WERI-Rb-1 (cell line): ENCODE data around the gene HOXA10.

ENCODE experiments used
- DNase-seq: peaks from one replicate; pipeline ENCODE4 v3.0.0-alpha.2; 2020
- H3K27ac ChIP-seq: fragments of 250-450 bp; sonication (Bioruptor Pico); 2 replicates; pipeline ENCODE4 v1.5.1; 2020; ENCODE audit warnings: mild to moderate bottlenecking, moderate library complexity
- H3K27me3 ChIP-seq: fragments of 250-450 bp; sonication (Bioruptor Pico); 2 replicates; pipeline ENCODE4 v1.5.1; 2021; ENCODE audit warnings: mild to moderate bottlenecking, low read depth, moderate library complexity; ENCODE audit not compliant: insufficient read depth, severe bottlenecking
- H3K36me3 ChIP-seq: fragments of 250-450 bp; sonication (Bioruptor Pico); 2 replicates; pipeline ENCODE4 v1.5.1; 2020; ENCODE audit warnings: mild to moderate bottlenecking, moderate library complexity
- H3K4me3 ChIP-seq: 2 replicates; pipeline ENCODE4 v1.5.1; 2011; ENCODE audit warnings: low read depth, mild to moderate bottlenecking, control low read depth, low read length
- H3K9me3 ChIP-seq: fragments of 250-450 bp; sonication (Bioruptor Pico); 2 replicates; pipeline ENCODE4 v1.5.1; 2021; ENCODE audit warnings: mild to moderate bottlenecking, moderate library complexity; ENCODE audit not compliant: severe bottlenecking
- TF ChIP-seq, protein P1 (sequence below): IDR thresholded peaks from 2 replicates; pipeline ENCODE4 v1.5.1; 2011; ENCODE audit warnings: low read depth, mild to moderate bottlenecking, control low read depth, inconsistent platforms, low read length

HOXA10 gene

DNA sequence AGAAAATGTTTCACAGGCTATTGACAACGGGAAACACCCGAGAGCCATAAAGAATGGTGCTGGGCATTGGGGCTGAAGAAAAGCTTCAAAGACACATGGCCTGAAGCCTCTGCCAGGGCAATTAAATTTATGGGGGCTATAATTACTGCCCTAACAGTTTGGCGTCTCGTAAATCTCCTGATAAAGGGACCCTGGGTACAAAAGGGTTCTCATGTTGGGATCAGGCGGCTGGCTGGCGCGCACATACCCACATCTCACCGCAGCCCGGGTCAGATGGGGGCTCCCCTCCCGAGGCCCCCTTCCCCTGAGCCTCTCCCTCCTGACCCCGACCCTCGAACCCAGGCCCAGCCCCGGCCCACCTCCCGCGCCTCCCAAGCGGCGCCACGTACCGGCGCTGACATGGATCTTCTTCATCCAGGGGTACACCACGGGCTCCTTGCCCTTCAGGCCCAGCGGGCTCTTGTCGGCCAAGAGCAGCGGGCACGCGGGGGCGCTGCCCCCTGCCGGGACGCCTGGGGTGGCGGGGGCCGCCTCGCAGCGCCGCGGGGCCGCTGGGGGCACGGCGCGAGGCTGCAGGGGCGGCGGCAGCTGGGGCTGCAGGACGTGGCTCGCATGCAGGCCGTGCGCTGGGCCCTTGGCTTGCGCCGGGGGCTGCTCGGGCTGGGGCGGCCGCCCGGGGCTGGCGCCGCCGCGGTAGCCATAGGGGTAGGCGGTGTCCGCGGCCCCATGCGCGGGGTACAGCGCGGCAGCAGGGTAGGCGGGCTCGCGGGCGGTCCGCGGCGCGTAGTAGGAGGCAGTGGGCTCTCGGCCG is 44.2 kb downstream of the HOXA10 start:
- DNase-seq: peak; percentile 33

DNA sequence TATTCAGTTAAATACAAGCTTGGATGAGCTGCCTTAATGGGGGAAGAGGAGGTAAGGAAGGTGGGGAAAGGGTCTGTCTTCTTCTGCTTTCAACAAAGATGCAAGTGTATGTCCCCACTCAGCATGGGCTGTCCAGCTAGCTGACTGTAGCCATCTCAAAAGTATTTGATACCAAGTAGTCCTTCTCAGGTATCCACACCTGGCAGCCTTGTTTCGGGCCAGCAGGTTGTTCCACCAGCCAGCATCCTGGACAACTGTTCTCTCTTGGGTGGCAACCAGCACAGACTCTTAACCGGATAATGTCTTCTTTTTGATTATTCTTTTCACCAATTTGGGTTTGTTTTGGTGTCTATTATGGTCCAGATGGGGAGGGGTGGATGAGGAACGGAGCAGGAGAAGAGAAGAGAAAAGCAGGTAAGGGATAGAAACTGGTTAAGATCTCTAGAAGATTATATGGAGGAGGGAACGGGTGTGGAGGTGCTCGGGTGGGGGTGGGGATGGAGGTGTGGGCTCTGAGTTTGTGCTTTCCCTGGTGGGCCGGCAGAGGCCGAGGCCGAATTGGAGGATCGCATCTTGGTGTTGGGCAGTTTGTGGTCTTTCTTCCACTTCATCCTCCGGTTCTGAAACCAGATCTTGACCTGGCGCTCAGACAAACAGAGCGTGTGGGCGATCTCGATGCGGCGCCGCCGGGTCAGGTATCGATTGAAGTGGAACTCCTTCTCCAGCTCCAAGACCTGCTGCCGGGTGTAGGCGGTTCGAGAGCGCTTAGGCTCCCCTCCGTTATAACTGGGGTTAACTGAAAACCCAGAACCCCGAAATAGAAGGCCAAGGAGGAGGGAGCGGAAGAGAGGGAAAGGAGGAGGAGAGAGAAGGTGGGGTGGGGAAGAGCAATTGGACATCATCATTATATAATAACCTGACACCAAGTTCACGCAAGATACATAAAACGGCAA is 45.1 kb downstream of the HOXA10 start:
- Histone ChIP-seq H3K9me3 (no peaks in the 10 kb centered on the region), H3K4me3 (no peak overlapping the region), H3K27ac (no peak overlapping the region), H3K27me3 (peaks cover 42% of the 10 kb centered on the region), H3K36me3 (no peaks in the 10 kb centered on the region)
- DNase-seq: no peak
- TF ChIP-seq, protein P1, sequence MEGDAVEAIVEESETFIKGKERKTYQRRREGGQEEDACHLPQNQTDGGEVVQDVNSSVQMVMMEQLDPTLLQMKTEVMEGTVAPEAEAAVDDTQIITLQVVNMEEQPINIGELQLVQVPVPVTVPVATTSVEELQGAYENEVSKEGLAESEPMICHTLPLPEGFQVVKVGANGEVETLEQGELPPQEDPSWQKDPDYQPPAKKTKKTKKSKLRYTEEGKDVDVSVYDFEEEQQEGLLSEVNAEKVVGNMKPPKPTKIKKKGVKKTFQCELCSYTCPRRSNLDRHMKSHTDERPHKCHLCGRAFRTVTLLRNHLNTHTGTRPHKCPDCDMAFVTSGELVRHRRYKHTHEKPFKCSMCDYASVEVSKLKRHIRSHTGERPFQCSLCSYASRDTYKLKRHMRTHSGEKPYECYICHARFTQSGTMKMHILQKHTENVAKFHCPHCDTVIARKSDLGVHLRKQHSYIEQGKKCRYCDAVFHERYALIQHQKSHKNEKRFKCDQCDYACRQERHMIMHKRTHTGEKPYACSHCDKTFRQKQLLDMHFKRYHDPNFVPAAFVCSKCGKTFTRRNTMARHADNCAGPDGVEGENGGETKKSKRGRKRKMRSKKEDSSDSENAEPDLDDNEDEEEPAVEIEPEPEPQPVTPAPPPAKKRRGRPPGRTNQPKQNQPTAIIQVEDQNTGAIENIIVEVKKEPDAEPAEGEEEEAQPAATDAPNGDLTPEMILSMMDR: no peak

More for the DNA sequence above, 44.2 kb downstream of the HOXA10 start:
- Histone ChIP-seq H3K4me3 (peak overlapping the region; percentile 46), H3K9me3 (no peaks in the 10 kb centered on the region), H3K27me3 (peaks cover 42% of the 10 kb centered on the region), H3K27ac (peak overlapping the region; percentile 82), H3K36me3 (no peaks in the 10 kb centered on the region)
- TF ChIP-seq, protein P1: no peak

DNA sequence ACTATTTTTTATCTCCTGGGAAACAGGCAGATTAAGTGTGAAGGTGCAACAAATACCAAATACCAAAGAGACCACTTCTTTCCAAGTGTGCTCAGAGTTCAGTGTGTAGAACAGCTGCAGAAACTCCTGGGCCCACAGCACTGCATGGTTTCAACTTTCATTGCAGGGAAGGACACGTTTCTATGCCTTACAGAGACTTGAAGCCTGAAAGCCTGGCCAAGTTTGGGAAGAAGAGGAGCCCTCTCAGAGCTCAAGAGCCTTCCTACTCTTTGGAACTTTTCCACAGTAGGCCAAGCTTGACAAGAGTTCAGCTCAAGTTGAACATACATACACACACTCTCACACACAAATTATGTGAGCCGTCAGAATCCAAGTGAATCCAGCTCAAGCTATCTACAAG is 46.1 kb downstream of the HOXA10 start:
- Histone ChIP-seq H3K4me3 (no peak overlapping the region), H3K27ac (no peak overlapping the region), H3K36me3 (no peaks in the 10 kb centered on the region), H3K9me3 (no peaks in the 10 kb centered on the region), H3K27me3 (peaks cover 48% of the 10 kb centered on the region)
- DNase-seq: no peak
- TF ChIP-seq, protein P1: no peak

DNA sequence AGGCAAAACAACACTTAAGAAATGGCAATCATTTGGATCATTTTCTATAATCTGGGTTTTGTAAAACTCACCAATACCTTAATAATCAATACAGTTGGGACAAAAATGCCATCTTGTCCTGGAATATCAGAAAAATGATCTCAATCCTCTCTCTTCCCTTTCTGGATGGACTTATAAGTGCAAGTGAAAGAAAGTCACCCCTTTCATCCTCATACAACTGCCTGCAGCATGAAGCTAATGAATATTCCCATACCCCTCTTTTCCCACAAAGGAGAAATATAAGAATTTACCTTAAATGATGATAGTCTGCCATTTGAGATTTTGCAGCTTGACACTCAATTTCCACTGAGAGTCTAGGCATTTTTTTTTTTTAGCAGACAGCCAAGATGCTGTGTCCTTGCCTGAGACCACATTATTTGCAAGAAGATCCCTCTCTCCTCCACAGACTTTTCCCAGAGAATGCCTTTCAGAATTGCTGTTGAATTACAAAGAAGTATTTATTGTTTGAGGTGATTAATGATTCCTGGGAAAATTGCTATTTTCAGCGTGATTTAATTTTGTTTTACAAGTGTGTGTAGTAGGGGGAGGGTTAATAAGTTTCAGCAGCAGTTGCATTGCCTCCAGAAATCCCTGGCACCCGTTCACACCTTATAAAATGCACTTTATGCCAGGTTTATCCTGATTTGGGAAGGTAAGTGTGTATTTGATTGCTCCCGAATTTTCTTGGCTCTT is 47.4 kb downstream of the HOXA10 start:
- Histone ChIP-seq H3K27ac (no peak overlapping the region), H3K9me3 (no peaks in the 10 kb centered on the region), H3K4me3 (no peak overlapping the region), H3K27me3 (peaks cover 60% of the 10 kb centered on the region), H3K36me3 (no peaks in the 10 kb centered on the region)
- DNase-seq: no peak
- TF ChIP-seq, protein P1: no peak

GRCh38 chr7:27125986-27126394 is 48.1 kb downstream of the HOXA10 start:
- H3K9me3 ChIP-seq: no peaks in the 10 kb centered on the region
- TF ChIP-seq, protein P1: no peak
- DNase-seq: no peak
- no peaks in the 10 kb centered on the region for H3K36me3 ChIP-seq
- no peak overlapping the region for H3K4me3 ChIP-seq
- H3K27ac ChIP-seq: no peak overlapping the region
- H3K27me3 ChIP-seq: peaks cover 62% of the 10 kb centered on the region
